PFSK-1 (cell line): Measurements from ENCODE around the gene ADGRE3.

Source experiments
- FOXP2 ChIP-seq: optimal IDR thresholded peaks from 2 replicates; pipeline ENCODE3; 2011; ENCODE audit warnings: borderline replicate concordance, control low read depth, inconsistent platforms; ENCODE audit not compliant: insufficient read depth; ENCODE audit errors: extremely low read length, extremely low read depth
- POLR2AphosphoS5 ChIP-seq: IDR thresholded peaks from 2 replicates; pipeline ENCODE4 v1.6.1; 2012; ENCODE audit warnings: low read depth, mild to moderate bottlenecking, control low read depth, low read length, moderate library complexity
- REST ChIP-seq, 2 experiments: IDR thresholded peaks; 2 replicates each; pipeline versions ENCODE4 v1.6.1 to v1.8.0; 2011 to 2012; ENCODE audit warnings: low read depth in 2 of 2, low read length in 2 of 2, control low read depth in 1 of 2, inconsistent platforms in 1 of 2, mild to moderate bottlenecking in 1 of 2, moderate library complexity in 1 of 2; ENCODE audit not compliant: insufficient read depth in 1 of 2
- SIN3A ChIP-seq: IDR thresholded peaks from 2 replicates; pipeline ENCODE4 v1.6.1; 2012; ENCODE audit warnings: mild to moderate bottlenecking, low read length, moderate library complexity, borderline replicate concordance; ENCODE audit not compliant: insufficient read depth
- TAF1 ChIP-seq: IDR thresholded peaks from 2 replicates; pipeline ENCODE4 v1.6.1; 2012; ENCODE audit warnings: low read length, control low read depth, borderline replicate concordance; ENCODE audit not compliant: insufficient read depth

- TF ChIP-seq REST (IDR thresholded peaks at IDR 0.05; ENCODE audit: insufficient read depth in 1 of 2, low read depth in 2 of 2, low read length in 2 of 2) (no peak), POLR2AphosphoS5 (no peak), TAF1 (no peak), SIN3A (no peak), FOXP2 (no peak)
Observed at GRCh38 chr19:14606627-14607026, 68.0 kb downstream of the ADGRE3 start.
